HG03460 (cell line): Measurements from ENCODE around the gene KAT5.
"Not testable (repeated sequence)": the region's sequence is repeated elsewhere in the genome, so short reads cannot be mapped to it uniquely, and the experiment has no call there.

ENCODE experiments used
- ATAC-seq: cut with Tn5 transposase; IDR thresholded peaks from one replicate; pipeline ENCODE4 v1.9.1; 2021; ENCODE audit not compliant: unreplicated experiment

KAT5 gene

GRCh38 chr11:65711785-65712632 is at the start of gene KAT5:
Gene KAT5 (plus strand): TSS chr11:65712252. CDS start chr11:65712268, 16 bp downstream.
- ATAC-seq = peak; percentile 74

DNA sequence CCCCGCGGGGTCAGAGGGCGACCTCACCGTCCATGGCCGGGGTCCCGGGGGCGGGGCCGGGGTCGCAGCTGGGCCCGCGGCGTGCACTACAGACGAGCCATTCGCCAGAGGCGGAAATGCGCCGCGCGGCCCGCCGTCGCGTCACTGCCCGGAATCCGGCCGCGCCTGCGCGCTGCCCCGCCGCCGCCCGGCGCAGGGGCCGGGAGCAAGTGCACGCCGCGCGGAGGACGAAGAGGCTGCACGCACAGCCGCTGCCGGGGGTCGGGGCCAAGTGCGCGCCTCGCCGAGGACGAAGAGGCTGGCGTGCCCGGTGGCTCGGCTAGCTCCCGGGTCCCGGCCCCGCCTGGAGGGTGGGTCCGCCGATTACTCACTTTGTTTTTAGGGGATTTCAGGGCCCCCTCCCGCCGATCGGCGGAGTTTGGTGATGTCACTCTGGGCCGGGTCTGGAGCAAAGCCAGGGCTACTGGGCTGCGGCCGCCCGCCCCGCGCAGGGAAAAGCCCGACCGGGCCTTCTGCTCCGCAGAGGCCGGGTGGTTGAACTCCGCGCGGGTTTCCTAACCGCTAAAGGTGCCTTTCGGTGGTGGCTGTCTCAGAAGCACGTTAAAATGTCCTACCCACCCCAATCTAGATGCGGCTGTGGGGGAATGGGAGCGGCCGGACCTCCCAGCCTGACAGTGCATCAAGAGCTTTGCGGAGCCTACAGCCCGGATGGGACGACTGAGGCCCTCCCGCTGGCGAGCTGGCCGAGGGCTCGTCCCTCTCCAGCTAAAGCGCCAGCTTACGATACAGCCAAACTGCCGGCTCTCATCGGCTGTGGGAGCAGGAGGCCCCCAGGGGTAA is 49.0 kb upstream of the KAT5 start, which contains the start of gene RELA:
TSS of gene RELA (minus strand) at position 118 of the 840 bp plus-strand sequence. CDS start at position 34, 84 bp downstream.
- peak; percentile 68 for ATAC-seq

- peak; percentile 27 for ATAC-seq
Measured at GRCh38 chr11:65663639-65664200, 48.3 kb upstream of the KAT5 start.

- ATAC-seq = no peak
Measured at GRCh38 chr11:65672180-65672860, 39.7 kb upstream of the KAT5 start.

DNA sequence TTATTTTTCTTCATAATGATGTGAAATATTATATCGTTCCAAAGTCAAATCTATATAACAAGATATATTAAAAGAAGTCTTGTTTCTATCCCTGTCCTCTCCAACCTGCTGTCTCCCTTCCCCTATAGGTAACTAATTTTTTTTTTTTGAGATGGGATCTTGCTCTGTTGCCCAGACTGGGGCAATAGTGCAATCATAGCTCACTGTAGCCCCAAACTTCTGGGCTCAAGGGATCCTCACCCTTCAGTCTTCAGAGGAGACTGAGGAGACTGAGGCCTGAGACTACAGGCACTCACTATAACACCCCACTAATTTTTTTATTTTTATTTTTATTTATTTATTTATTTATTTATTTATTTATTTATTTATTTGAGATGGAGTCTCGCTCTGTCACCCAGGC is 39.1 kb upstream of the KAT5 start:
- no peak for ATAC-seq

- no peak for ATAC-seq
Measured at GRCh38 chr11:65680192-65680743, 31.8 kb upstream of the KAT5 start.

DNA sequence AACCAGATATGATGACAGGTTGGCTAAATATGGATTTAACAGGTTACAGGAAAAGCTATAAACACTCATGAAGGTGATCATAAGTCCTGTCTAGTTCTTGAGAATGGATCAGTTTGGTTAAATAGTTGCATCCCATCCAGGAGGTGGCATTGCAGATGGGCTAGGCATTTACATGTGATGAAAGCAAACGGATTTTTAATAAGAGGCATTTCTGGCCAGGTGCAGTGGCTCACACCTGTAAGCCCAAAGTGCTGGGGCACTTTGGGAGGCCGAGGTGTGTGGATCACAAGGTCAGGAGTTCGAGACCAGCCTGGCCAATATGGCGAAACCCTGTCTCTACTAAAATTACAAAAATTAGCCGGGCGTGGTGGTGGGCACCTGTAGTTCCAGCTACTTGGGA is 28.6 kb upstream of the KAT5 start:
- ATAC-seq = not testable (repeated sequence)

DNA sequence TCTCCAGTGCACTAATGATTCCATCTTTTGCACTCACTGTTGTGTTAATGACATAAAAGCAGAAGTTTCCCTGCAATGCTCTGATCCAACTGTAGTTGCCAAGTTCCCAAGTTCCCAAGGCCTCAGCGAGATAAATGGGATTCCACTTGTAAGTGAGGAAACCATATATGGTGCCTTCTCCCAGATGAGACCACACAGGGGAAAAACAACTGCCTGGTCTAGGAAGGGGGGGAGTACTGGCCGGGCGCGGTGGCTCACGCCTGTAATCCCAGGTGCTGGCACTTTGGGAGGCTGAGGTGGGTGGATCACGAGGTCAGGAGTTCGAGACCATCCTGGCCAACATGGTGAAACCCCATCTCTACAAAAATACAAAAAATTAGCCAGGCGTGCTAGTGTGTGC is 26.1 kb upstream of the KAT5 start:
- no peak for ATAC-seq

DNA sequence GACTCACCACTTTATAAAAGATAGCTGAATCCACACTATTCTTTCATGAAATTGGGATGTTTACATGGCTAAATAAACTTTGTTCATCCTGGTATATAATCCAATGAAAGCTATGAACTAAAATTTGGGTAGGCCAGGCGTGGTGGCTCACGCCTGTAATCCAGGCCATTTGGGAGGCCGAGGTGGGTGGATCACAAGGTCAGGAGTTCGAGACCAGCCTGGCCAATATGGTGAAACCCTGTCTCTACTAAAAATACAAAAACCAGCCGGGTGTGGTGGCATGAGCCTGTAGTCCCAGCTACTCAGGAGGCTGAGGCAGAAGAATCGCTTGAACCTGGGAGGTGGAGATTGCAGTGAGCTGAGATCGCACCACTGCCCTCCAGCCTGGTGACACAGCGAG is 20.2 kb upstream of the KAT5 start:
- ATAC-seq = not testable (repeated sequence)

DNA sequence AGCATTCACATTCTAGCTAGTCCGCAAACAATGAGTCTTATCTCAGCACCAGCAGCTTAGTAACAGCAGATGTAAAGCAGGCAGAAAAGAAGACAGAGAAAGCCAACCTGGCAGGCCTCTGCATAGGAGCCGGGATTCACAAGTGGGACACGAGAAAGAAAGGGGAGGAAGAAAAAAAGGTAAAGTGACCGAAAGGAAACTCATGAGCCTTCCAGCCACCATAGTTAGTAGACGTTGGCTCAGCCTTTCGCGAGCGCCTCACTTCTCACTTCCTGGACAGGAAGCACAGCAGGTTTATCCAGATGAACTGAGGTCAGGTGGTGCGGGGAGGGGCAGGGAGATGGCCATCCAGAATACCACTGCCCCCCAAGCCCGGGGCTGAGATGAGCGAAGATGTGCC is 19.7 kb upstream of the KAT5 start:
- no peak for ATAC-seq

GRCh38 chr11:65695459-65696241 is 16.4 kb upstream of the KAT5 start:
- ATAC-seq = no peak

DNA sequence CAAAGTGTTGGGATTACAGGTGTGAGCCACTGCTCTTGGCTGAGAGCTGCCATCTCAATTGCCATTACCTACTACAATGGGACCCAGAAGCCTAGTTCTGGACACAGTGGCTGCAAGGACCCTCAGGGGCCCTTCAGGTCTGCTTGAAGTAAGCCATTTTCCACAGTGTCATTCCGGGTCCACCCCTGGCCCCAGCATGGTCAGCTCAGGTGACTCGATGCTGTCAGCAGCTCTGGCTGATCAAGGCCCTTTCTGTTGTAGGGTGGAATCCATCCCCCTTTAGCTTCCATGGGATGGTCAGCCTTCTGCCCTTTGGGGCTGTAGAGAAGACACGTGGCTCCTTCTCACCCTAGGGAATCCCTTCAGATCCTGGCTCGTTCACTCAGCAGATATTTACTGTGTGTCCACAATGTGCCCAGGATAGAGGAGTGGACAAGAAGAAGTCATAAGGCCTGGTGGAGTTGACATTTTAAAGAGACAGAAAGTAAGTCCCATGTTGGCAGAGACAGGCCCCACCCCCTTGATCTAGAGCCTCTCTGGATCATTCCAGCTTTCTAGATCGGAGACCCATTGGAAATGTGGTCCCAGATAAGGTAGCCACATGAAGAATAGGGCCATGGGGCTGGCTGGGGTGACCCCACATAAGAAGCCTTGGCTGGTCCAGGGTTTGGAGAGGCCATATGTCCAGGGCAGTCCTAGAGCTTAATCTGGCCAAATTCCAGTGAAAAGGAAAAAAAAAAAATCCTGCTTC is 15.1 kb upstream of the KAT5 start:
- ATAC-seq = no peak

DNA sequence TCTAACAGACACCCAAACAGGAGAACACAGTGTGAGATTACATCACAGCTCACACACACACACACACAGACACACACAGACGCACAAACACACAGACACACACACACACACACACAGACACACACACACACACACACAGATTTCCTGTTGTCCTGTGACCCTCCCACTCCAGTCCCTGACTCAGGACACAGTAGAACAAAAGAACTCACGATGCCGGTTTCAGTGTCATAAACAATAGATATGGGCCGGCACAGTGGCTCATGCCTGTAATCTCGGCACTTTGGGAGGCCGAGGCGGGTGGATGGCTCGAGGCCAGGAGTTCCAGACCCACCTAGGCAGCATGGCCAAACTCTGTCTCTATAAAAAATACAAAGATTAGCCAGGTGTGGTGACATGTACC is 13.8 kb upstream of the KAT5 start:
- no peak for ATAC-seq

GRCh38 chr11:65699306-65699705 is 12.7 kb upstream of the KAT5 start:
- no peak for ATAC-seq

DNA sequence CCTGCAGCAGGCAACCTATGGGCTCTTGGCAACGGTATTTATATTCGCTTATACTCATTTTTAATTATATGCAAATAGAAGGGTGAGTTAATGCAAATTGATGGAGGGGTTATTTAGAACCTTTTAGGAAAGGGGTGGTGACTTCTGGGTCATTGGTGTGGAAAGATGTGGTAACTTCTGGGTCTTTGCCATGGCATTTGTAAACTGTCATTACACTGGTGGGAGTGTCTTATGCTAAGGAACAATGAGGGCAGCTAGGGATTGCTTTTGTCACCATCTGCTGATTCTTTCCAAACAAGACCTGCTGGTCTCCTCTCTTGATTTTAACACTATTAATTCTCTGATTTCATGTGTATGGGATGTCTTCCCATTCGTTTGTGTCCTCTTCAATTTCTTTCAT is 11.7 kb upstream of the KAT5 start:
- ATAC-seq = no peak

DNA sequence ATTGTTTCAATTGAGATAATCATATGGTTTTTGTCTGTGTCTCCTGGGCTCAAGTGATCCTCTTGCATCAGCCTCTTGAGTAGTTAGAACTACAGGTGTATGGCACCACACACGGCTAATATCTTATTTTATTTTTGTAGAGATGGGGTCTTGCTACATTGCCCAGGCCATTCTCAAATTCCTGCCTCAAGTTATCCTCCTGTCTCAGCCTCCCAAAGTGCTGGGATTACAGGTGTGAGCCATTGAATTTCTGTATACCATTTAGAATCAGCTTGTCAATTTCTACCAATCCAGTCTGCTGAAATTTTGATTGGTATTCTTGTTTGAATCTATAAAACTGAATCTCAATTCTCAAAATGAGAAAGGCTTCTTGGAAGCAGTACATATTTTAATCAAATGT is 10.4 kb upstream of the KAT5 start:
- ATAC-seq = no peak

- ATAC-seq = no peak
Measured at GRCh38 chr11:65703846-65704245, 8.2 kb upstream of the KAT5 start.

DNA sequence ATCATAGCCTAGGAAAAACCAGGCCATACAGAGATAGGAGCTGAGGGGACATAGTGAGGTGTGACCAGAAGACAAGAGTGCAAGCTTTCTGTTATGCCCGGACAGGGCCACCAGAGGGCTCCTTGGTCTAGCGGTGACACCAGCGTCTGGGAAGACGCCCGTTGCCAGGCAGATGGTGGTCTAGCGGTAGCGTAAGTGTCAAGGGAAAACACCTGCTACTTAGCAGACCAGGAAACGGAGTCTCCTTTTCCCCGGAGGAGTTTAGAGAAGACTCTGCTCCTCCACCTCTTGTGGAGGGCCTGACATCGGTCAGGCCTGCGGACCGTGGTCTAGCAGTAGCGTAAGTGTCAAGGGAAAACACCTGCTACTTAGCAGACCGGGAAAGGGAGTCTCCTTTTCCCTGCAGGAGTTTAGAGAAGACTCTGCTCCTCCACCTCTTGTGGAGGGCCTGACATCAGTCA is 5.7 kb upstream of the KAT5 start:
- ATAC-seq = not testable (repeated sequence)

DNA sequence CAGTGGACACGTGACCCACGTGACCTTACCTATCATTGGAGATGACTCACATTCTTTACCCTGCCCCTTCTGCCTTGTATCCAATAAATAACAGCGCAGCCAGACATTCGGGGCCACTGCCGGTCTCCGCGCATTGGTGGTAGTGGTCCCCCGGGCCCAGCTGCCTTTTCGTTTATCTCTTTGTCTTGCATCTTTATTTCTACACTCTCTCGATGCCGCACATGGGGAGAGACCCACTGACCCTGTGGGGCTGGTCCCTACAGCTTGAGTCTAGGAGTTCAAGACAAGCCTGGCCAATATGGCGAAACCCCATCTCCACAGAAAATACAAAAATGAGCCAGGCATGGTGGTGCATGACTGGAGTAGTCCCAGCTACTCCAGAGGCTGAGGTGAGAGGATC is 5.0 kb upstream of the KAT5 start:
- not testable (repeated sequence) for ATAC-seq
